HPDE6-E6E7 (cell line): ENCODE data around the gene MRTFA.
A peak's percentile ranks its signal among the peaks of the same experiment; 100 is the strongest.
"Not testable (repeated sequence)": the region's sequence is repeated elsewhere in the genome, so short reads cannot be mapped to it uniquely, and the experiment has no call there.

ENCODE experiments used
- DNase-seq: peaks from one replicate; pipeline ENCODE4 v3.0.0; 2011; ENCODE audit warnings: missing footprints; ENCODE audit errors: extremely low spot score

MRTFA gene

GRCh38 chr22:40595497-40596234 lies 40.9 kb downstream of the MRTFA start:
- DNase-seq = no peak

GRCh38 chr22:40594924-40595323 lies 41.6 kb downstream of the MRTFA start:
- DNase-seq = no peak

- no peak for DNase-seq
Measured at GRCh38 chr22:40594346-40594745, 42.2 kb downstream of the MRTFA start.

DNA sequence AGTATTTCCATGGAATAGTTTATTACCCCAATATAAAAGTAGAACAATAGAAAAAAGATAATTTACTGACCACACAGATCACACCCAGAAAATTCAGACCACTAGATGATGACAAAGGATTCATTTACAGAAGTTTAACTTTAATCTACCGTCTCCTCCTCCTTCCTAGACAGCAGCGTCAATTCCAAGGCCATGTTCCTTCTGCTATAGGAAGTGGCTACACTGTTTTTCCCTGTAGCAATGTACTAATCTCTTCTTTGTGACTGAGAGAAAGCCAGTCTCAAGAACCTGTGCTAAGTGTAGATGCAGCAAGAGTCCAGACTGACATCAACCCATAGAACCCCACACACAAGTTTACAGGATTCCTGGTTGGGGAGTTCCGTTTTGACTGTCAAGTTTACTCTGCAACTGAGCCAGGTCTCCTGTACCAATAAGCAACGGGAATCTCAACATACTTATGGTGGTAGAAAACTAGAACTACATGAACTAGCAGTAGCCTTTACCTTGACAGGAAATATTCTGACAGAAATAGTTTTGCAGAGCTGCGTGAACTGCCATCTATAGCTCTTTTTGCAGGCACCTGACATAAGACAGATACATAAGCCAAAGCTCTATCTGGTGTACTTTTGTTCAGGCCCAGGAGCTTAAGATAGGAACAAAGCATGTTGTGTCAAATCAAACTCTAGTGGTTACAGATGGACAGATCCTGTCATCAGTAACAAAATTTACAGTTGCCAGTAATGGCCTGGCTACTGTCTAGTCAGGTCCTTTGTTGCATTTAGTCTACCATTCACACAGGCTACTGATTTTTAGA lies 42.9 kb downstream of the MRTFA start:
- DNase-seq = no peak

DNA sequence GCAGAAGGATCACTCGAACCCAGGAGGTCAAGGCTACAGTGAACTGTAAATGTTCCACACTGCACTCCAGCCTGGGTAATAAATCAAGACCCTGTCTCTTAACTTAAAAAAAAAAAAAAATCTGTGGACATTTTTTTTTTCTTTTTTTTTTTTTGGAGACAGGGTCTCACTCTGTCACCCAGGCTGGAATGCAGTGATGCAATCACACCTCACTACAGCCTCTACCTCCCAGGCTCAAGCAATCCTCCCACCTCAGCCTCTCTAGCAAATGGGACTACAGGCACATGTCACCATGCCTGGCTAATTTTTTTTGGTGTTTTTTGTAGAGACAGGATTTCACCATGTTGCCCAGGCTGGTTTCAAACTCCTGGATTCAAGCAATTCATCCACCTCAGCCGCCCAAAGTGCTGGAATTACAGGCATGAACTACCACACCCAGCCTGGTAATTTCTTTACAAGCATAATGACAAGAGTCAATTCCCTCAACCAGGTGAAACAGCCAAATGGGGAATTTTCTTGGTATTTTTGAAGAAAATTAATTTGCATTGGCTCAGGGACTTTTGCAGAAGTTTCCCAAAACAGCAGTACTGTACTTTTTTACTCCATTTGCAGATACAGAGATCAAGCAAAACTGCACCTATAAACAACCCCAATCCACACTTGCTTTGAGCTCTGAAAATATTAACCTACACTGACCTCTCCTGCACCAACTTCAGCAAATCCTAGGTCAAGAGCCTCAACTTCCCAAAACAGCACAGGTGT lies 44.0 kb downstream of the MRTFA start:
- no peak for DNase-seq

DNA sequence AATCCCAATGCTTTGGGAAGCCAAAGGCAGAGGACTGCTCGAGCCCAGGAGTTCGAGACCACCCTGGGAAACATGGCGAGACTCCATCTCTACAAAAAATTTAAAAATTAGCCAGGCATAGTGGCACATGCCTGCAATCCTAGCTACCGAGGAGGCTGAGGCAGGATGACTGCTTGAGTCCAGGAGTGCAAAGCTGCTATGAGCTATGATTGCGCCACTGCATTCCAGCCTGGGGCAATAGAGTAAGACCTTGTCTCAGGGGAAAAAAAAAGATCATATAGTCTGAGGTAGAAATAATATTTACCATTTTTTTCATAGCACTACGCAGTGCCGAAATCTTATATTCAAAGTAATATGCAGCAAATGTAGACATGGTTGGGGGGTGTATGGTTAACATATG lies 47.8 kb downstream of the MRTFA start:
- DNase-seq = no peak

DNA sequence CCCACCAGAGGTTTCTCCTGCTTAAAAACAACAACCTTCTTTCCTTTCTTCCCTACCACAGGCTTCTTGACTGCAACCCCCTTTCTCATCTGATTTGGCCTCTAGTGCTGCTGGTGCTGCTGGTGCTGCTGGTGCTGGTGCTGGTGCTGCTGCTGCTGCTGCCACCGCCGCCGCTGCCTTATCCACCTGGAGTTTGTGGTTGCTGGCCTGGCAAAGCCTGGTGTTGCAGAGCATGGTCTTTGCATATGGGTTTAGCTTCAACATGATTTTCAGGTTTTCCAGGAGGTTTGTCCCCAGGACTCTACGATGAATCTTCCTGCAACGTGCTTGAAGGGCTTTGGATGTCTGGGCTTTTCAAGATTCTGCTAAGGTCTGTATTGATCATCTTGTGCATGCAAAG lies 49.7 kb downstream of the MRTFA start:
- DNase-seq = no peak

DNA sequence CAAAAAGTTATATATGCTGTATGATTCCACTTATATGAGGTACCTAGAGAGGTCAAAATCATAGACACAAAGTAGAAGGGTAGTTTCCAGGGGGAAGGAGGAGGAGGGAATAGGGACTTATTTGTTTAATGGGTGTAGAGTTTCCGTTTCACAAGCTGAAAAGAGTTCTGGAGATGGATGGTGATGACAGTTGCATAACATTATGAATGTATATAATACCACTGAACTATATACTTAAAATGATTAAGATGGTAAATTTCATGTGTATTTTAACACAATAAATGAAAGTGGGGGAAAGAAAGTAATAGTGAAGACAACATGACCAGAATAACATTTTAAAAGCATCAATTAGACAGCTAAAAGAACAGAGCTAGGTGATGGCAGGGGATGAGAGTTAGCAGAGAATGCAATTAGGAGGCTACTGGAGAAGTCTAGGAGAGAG lies 51.2 kb downstream of the MRTFA start:
- no peak for DNase-seq

GRCh38 chr22:40584766-40585165 lies 51.8 kb downstream of the MRTFA start:
- not testable (repeated sequence) for DNase-seq

GRCh38 chr22:40583053-40583741 lies 53.3 kb downstream of the MRTFA start:
- DNase-seq = no peak

DNA sequence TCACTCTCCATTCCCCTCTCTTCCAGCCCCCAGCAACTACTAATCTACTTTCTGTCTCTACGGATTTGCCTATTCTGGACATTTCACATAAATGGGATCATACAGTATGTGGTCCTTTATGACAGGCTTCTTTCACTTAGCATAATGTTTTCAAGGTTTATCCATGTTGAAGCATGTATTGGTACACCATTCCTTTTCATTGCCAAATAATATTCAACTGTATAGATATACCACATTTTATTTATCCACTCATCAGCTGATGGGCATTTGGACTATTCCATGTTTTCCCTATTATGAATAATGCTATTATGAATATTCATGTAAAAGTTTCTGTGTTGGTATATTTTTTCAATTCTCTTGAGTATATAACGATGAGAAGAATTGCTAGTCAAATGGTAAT lies 54.5 kb downstream of the MRTFA start:
- no peak for DNase-seq

DNA sequence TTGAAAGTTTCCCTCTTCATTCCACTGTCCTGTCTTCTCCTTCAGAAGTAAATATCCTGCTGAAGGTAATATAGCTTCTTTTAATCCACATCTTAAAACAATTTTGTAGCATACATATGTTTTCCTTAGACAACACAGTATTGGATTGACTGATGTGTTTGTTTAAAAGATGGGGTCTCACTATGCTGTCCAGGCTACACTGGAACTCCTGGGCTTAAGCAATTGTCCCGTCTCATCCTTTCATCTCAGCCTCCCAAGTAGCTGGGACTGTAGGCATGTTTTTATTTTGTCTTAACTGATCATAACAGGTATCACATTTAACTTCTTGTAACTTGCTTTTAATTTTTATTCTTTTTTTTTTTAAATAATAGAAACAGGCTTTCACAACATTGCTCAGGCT lies 55.9 kb downstream of the MRTFA start:
- no peak for DNase-seq

DNA sequence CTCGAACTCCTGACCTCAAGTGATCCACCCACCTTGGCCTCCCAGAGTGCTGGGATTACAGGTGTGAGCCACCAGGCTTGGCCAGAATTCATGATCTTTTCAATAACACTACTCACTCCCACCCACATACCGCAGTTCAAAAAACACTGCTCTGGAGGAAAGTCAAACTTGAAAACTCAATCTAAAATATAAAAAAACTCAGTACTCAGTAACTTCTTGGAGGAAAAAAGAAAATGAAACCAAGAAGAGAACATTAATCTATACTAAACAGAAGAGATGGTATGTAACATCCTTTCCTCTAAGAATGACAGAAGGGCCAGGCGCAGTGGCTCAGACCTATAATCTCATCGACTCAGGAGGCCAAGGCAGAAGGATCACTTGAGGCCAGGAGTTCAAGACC lies 58.3 kb downstream of the MRTFA start:
- DNase-seq = no peak

- DNase-seq = no peak
Measured at GRCh38 chr22:40572976-40573375, 63.5 kb downstream of the MRTFA start.

DNA sequence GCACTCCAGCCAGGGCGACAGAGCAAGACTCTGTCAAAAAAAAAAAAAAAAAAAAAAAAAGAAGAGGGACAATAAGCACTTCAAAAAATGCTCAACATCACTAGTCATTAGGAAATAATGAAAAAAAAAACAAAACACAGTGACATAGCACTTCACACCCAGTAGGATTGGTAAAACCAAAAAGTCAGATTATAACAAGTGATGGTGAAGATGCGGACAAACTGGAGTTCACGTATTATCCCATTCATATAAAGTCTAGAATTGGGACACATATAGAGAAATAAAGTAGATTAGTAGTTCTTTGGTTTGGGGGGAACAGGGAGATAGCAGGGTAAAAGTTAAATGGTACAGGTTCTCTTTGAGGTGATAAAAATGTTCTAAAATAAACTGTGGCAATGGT lies 64.6 kb downstream of the MRTFA start:
- no peak for DNase-seq

GRCh38 chr22:40567626-40568328 lies 68.7 kb downstream of the MRTFA start:
- DNase-seq = no peak

DNA sequence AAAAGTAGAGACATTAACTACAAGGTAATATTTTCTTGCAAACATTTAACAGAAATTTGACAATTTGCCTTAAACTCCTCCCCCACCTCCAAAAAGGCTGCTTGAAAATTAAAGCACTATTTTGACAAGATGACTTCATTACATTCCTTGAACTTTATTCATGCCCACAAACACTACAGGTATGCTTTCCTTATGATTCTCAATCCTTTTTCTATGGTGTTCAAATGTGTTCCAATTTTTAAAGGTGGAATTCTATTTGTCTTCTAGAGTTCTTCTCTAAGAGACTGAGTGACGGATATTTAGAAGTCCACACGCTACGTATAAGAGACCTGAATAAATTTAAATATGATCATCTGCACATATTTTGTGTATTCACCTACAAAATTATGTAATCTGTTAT lies 69.4 kb downstream of the MRTFA start:
- peak; percentile 19 for DNase-seq

DNA sequence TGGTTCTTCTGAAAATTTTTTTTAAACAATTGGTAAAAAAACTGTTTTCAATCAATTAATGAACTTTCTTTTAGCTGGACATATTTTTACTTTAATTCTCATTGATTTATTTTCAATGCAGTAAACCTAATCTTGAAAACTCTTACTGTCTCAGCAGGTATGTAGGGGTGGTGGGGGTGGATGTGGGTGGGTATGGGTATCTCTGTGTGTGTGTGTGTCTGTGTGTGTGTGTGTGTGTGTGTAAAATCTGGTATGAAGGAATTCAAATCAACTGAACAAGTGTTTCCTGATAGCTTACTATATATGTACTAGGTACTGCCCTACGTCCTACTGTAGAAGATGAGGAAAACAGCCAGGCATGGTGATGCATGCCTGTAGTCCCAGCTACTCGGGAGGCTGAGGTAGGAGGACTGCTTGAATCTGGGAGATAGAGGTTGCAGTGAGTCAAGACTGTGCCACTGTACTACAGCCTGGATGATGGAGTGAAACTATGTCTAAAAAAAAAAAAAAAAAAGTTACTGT lies 75.5 kb downstream of the MRTFA start:
- DNase-seq = no peak

DNA sequence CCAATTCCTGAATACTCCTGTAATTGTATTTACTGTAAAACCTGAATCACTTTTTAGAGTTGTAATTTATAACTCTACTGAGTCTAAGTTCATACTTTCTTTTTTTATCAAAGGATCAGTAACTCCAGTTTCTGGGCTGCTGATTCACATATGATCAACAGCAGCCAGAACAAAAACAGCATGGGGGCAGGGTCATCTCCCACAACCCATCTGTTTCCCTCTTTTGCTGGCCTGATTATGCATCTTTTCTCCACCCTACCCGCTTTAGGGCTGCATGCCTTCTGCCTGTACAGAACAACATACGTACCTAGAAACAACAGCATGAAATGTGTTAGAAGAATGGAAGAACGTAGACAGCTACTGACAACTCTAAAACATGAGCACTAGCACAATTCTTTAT lies 76.0 kb downstream of the MRTFA start:
- DNase-seq = no peak

GRCh38 chr22:40557972-40558371 lies 78.5 kb downstream of the MRTFA start:
- no peak for DNase-seq

- no peak for DNase-seq
Measured at GRCh38 chr22:40556641-40557040, 79.9 kb downstream of the MRTFA start.
